Hair follicle dermal papilla cell (primary cell): Measurements from ENCODE around the gene RALY. TPM values are rescaled to one million over a fixed set of nuclear protein-coding genes. Genes with fewer than 3 reads are reported as not detected.

Experiments
- small RNA-seq: library from RNA; depleted of rRNA; stranded (forward); fragments of <200 nt; gene quantifications from one replicate; pipeline ENCODE3, GENCODE V24; 2012
- total RNA-seq: library from RNA; depleted of rRNA; stranded (reverse); fragments of >200 nt; gene quantifications from 2 replicates; pipeline ENCODE4 v1.2.3, GENCODE V29; 2012

Gene RALY
- total RNA-seq: 57.4 and 59.0 TPM in 2 replicates

GRCh38 chr20:33993576-33994221, at the start of gene RALY:
Gene RALY, plus strand, starts transcription at chr20:33993911. Its CDS starts 78,164 bp downstream, at chr20:34072075.

GRCh38 chr20:34111702-34112599, 118.2 kb downstream of the RALY start, which contains the start of gene EIF2S2:
Gene EIF2S2, minus strand, starts transcription at chr20:34112243. Its CDS starts 133 bp downstream, at chr20:34112110.

Small RNAs within 50 kb of the gene (small RNA-seq; reads per million reads assigned to genes)
- gene MIR4755: not detected

Other genes starting within 250 kb of the RALY start
- gene CHMP4B, start 182.6 kb upstream of the RALY start, total RNA-seq: 27.7 and 30.7 TPM in 2 replicates
- 73.5 and 81.5 TPM in 2 replicates for gene EIF2S2, start 118.3 kb downstream of the RALY start, total RNA-seq
- 0.32 TPM in 1 of 2 replicates, not detected in the other for gene ASIP, start 247.5 kb downstream of the RALY start, total RNA-seq